Activated CD8-positive, alpha-beta T cell treated with anti-CD3 and anti-CD28 coated beads for 36 hours (primary cell): Measurements from ENCODE around the gene PKN1. TPM values are rescaled to one million over a fixed set of nuclear protein-coding genes. Genes with fewer than 3 reads are reported as not detected.

Source experiments
- ATAC-seq: fragments of 200-7000 bp; cut with Tn5 transposase; one replicate; pipeline ENCODE4 v1.10.0; 2021; ENCODE audit warnings: mild to moderate bottlenecking, moderate library complexity
- CTCF ChIA-PET: fragments of 350-600 bp; sonication (Branson Sonifier 250); formaldehyde crosslinking; loops from one replicate; lab custom pipeline; 2021; ENCODE audit warnings: antibody characterized with exemption; lab: Charles Lee
- POLR2A ChIA-PET: fragments of 350-600 bp; sonication (Branson Sonifier 250); formaldehyde crosslinking; loops from one replicate; lab custom pipeline; 2021; ENCODE audit warnings: antibody characterized with exemption; lab: Charles Lee
- DNase-seq: peaks from one replicate; pipeline ENCODE4 v3.0.0-alpha.2; 2020
- H3K27ac Mint-ChIP-seq: one replicate; pipeline ENCODE4 v1.8.0; 2021; ENCODE audit warnings: mild to moderate bottlenecking, mixed read lengths
- H3K27me3 Mint-ChIP-seq: one replicate; pipeline ENCODE4 v1.8.0; 2021; ENCODE audit warnings: mixed read lengths
- H3K36me3 Mint-ChIP-seq: one replicate; pipeline ENCODE4 v1.8.0; 2021; ENCODE audit warnings: low read depth, mixed read lengths
- H3K4me1 Mint-ChIP-seq: one replicate; pipeline ENCODE4 v1.8.0; 2021; ENCODE audit warnings: low read depth, mixed read lengths
- H3K4me3 Mint-ChIP-seq: one replicate; pipeline ENCODE4 v1.8.0; 2021; ENCODE audit warnings: mild to moderate bottlenecking, moderate library complexity, mixed read lengths
- H3K9me3 Mint-ChIP-seq: one replicate; pipeline ENCODE4 v1.8.0; 2021; ENCODE audit warnings: mixed read lengths
- CTCF ChIP-seq: fragments of 200-600 bp; IDR thresholded peaks from one replicate; pipeline ENCODE4 v1.8.0; 2022; ENCODE audit warnings: antibody characterized with exemption, mild to moderate bottlenecking
- intact Hi-C: fragments of 100-400 bp; cut with micrococcal nuclease; formaldehyde crosslinking; loops from one replicate; pipeline ENCODE4 v1.10.0; 2022
- total RNA-seq, 2 experiments: library from RNA; stranded (reverse); gene quantifications; one replicate each; pipeline ENCODE4 v1.2.3, GENCODE V29; 2021

The PKN1 gene
- total RNA-seq, 2 experiments from 2014 or later: 172 to 192 TPM

- intact Hi-C loops: no loop called here
Measured at GRCh38 chr19:14467816-14468215, 34.7 kb downstream of the PKN1 start.

GRCh38 chr19:14470031-14470876, 37.1 kb downstream of the PKN1 start:
- H3K27ac Mint-ChIP-seq: no peak overlapping the region
- peaks cover 20% of the 10 kb centered on the region for H3K4me1 Mint-ChIP-seq
- peaks cover 14% of the 10 kb centered on the region for H3K36me3 Mint-ChIP-seq
- DNase-seq (no peak), ATAC-seq (no peak)
- intact Hi-C loops: no loop called here
- H3K4me3 Mint-ChIP-seq: no peak overlapping the region
- no peaks in the 10 kb centered on the region for H3K9me3 Mint-ChIP-seq
- CTCF ChIA-PET: no interaction called here
- peaks cover 15% of the 10 kb centered on the region for H3K27me3 Mint-ChIP-seq
- POLR2A ChIA-PET: no interaction called here
- no peak for TF ChIP-seq CTCF

More at GRCh38 chr19:14467816-14468215, 34.7 kb downstream of the PKN1 start:
- ATAC-seq (no peak), DNase-seq (no peak)
- H3K4me1 Mint-ChIP-seq: peaks cover 8% of the 10 kb centered on the region
- H3K36me3 Mint-ChIP-seq: peaks cover 18% of the 10 kb centered on the region
- no peaks in the 10 kb centered on the region for H3K9me3 Mint-ChIP-seq
- ChIA-PET POLR2A (interaction anchor here (1.1 to 1.6 kb wide), 3 partner anchors 11 to 51 kb away, joined by 3 to 4 read pairs (median 4); partner anchors contain the start of gene DNAJB1), CTCF (interaction anchor here (1.0 to 2.3 kb wide), 6 partner anchors 11 to 40 kb away, joined by 3 to 16 read pairs (median 4); partner anchors contain the start of gene PKN1)
- peaks cover 2% of the 10 kb centered on the region for H3K27me3 Mint-ChIP-seq
- H3K27ac Mint-ChIP-seq: no peak overlapping the region
- TF ChIP-seq CTCF: no peak
- H3K4me3 Mint-ChIP-seq: no peak overlapping the region

GRCh38 chr19:14471436-14472187, 38.5 kb downstream of the PKN1 start:
- ChIA-PET CTCF (interaction anchor here (0.6 to 2.2 kb wide), 13 partner anchors 9 to 335 kb away, joined by 3 to 9 read pairs (median 4); partner anchors contain the start of genes ASF1B and PKN1), POLR2A (interaction anchor here (1.2 to 2.3 kb wide), 6 partner anchors 11 to 66 kb away, joined by 3 to 11 read pairs (median 3); partner anchors contain the start of genes DDX39A and PKN1)
- H3K4me1 Mint-ChIP-seq: peaks cover 33% of the 10 kb centered on the region
- TF ChIP-seq CTCF: no peak
- no peak for ATAC-seq
- intact Hi-C loops: no loop called here
- no peaks in the 10 kb centered on the region for H3K9me3 Mint-ChIP-seq
- no peak for DNase-seq
- no peak overlapping the region for H3K27ac Mint-ChIP-seq
- H3K4me3 Mint-ChIP-seq: no peak overlapping the region
- peaks cover 8% of the 10 kb centered on the region for H3K36me3 Mint-ChIP-seq
- H3K27me3 Mint-ChIP-seq: peaks cover 15% of the 10 kb centered on the region

GRCh38 chr19:14472202-14472938, 39.3 kb downstream of the PKN1 start:
- peak; percentile 63 for ATAC-seq
- no peaks in the 10 kb centered on the region for H3K9me3 Mint-ChIP-seq
- peaks cover 34% of the 10 kb centered on the region for H3K4me1 Mint-ChIP-seq
- peak; percentile 100 for TF ChIP-seq CTCF
- intact Hi-C loops: no loop called here
- H3K4me3 Mint-ChIP-seq: no peak overlapping the region
- no peak overlapping the region for H3K27ac Mint-ChIP-seq
- CTCF ChIA-PET: interaction anchor here (0.6 to 2.2 kb wide), 21 partner anchors 8 to 336 kb away, joined by 3 to 9 read pairs (median 4); partner anchors contain the start of genes ASF1B, GIPC1 and PKN1
- H3K27me3 Mint-ChIP-seq: peaks cover 15% of the 10 kb centered on the region
- peak; percentile 91 for DNase-seq
- H3K36me3 Mint-ChIP-seq: peaks cover 8% of the 10 kb centered on the region
- POLR2A ChIA-PET: interaction anchor here (0.7 to 2.3 kb wide), 10 partner anchors 9 to 270 kb away, joined by 3 to 11 read pairs (median 3); partner anchors contain the start of genes DDX39A and PKN1
